ENCODE results near the gene INSL3.

INSL3 gene

DNA sequence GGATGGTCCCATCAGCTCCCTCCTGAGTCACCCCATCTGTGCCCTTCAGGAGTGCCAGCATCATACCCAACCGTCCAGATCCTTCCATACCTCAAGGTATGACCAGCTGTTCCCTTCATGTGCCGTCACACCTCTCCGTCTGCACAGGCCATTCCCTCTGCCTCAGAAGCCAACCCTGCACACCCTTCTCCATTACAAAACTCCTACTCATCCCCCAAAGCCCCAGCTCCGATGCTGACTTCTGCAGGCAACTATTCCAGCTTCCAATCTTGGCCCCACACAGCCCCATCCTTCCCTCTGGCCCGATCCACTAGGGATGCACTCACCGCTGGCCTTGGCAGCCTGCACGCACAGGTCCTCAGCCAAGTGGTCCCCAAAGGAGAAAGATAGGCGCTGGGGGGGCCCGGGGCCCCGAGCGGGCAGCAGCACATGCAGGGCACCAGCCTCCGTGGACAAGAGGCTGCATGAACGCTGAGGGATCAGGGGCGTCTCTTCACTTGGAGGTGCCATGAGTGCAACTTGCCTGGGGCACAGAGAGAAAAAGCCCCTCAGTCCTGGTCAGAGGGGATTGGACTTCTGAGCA is 22.7 kb upstream of the INSL3 start:
- DNase-seq: no peak

DNA sequence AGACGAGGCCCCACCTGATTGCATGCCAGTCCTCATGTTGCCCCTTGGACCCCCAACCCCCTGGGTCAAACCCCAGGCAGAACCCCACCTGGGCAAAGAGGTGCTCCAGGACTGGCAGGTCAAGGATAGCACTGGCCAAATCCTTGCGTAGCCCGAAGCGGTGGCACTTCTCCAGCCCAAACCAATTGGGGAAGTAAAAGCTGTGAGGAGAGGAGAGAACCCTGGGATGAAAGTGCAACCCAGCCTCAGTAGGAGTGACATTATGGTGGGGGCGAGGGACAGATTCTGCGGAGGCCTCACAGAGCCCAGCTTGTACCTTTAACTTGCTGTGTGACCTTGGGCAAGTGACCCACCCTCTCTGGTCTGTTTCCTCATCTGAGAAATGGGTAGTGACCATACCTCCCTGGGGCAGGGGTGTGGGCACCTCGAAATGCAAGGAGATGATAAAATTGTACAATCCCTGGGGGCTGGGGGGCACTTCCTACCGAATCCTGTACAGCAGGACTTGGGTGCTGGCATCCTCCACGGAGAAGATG is 22.0 kb upstream of the INSL3 start:
- no peak for DNase-seq

- no peak for DNase-seq
Observed at GRCh38 chr19:17842663-17843291, 21.5 kb upstream of the INSL3 start.

- DNase-seq: no peak
Observed at GRCh38 chr19:17841810-17842662, 20.7 kb upstream of the INSL3 start.

DNA sequence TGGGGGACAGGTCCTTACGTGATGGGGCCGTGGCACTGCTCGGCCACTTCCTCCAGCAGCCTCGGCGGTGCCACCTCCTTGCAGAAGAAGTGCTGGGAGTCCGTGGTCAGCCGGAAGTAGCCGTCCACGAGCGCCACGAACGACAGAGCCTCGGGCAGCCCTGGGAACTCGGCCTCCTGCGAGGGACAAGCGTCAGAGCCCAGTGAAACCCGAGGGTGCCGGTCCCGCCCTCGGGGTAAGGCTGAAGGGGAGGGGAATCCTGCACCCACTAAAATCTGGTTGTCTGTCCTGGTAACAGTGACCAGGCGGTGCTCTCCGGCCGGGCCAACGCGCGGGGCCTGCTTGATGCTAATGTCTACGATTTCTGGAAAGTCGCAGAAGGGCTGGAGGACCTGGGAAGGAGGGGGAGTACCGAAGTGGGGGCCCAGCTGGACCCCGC is 20.1 kb upstream of the INSL3 start:
- no peak for DNase-seq

GRCh38 chr19:17840019-17840418 is 18.7 kb upstream of the INSL3 start:
- DNase-seq: no peak

GRCh38 chr19:17837972-17838371 is 16.7 kb upstream of the INSL3 start:
- DNase-seq: no peak

DNA sequence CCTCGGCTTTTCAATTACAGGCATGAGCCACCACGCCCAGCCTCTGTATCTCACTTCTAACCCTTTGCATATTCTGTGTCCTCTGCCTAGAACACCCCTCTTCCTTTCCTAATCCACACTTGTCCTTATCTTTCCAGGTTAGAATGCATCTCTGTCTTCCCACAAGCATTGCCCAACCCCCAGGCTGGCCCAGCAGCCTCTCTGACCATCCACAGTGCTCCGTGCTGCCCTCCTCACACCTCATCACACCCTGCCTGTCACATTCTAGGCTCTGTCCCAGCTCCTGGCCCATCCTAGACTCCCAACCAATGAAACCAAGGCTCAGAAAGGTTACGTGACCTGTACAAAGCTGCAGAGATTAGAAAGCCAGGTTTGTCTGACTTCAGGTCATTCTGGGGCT is 15.2 kb upstream of the INSL3 start:
- DNase-seq: no peak

- no peak for DNase-seq
Observed at GRCh38 chr19:17835182-17836006, 14.1 kb upstream of the INSL3 start.

DNA sequence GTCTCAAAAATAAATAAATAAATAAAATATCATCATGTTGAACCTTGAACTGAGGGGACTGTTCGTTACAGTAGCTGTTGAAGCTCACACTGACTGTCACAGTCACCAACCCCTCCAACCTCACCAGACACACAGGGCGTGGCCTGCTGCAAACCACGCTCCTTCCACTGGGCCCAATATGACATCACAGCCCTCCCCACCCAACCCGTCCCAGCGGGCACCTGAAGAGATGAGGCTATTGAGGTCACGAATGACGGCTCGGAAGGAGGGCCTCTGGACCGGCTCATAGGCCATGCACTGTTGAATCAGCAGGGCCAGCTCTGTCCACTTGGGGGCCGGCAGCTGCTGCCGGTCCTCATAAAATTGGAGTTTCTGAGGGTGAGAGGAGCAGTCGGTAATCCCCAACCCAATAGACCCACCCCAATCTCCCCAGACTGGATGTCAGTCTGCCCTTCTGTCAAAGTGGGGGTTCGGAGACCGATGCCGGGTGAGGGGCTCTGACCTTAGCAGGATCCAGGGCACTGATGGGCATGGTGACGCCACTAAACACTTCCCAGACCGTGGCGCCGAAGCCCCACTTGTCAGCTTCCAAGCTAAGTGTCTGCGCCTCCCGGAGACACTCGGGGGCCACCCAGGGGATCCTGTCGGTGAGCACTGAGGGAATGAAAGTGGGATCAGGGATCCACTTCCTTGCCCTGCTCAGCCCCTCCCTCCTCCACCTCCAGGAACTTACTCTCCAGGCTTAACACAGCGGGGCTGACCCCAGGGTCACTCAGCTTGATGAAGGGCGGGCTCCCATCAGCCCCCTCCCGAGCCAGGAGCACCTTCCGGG is 13.2 kb upstream of the INSL3 start:
- DNase-seq: no peak

- DNase-seq: no peak
Observed at GRCh38 chr19:17832443-17833208, 11.3 kb upstream of the INSL3 start.

DNA sequence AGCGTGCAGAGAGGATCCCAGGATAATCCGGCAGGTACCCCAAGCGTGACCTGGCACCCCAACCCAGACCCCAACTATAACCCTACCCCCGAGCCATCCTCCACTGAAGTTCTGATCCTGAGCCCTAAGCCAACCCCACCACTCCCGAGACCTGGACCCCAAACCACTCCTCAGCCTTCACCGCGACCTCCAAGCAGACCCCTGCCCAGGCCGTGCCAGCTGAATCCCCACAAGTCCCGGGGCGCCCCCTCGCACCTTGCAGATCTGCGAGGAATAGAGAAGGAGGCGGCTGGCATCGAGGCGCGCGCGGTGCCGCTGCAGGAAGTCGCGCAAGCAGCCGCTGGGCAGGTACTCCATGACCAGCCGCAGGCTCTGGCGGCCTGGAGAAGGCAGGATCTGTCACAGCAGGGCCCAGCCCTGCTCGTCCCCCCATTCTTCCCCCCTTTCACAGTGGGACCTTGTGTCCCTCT is 10.1 kb upstream of the INSL3 start:
- no peak for DNase-seq

GRCh38 chr19:17830567-17831418 is 9.5 kb upstream of the INSL3 start:
- no peak for DNase-seq

GRCh38 chr19:17829855-17830566 is 8.7 kb upstream of the INSL3 start:
- no peak for DNase-seq

DNA sequence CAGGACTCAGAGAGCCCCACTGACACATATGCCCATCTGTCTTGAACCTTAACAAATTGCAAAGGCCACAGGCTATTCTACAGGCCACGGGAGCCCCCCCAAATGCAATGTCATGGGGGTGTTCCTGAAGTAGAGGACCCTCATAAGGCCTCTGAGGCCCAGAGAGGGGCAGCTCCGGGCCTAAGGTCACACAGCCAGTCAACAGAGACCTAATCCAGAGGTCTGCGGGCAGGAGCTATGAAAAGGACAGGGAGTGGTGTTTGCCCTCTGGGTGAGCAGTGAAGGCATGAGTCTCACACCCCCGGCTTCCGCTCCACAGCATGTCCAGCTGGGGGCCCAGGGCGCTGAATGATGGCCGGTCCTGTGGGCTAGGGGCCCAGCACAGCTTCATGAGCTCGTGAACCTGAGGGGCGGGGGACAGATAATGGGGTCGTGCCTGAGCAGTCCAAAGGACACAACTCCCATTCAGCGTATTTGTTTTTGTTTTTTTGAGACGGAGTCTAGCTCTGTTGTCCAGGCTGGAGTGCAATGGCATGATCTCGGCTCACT is 5.3 kb upstream of the INSL3 start:
- no peak for DNase-seq

- no peak for DNase-seq
Observed at GRCh38 chr19:17824339-17824738, 3.0 kb upstream of the INSL3 start.

GRCh38 chr19:17817668-17818363 is 3.5 kb downstream of the INSL3 start:
- DNase-seq: no peak

GRCh38 chr19:17812099-17812498 is 9.2 kb downstream of the INSL3 start:
- DNase-seq: no peak
